Activated CD4-positive, CD25-positive, alpha-beta regulatory T cell treated with anti-CD3 and anti-CD28 coated beads, Interleukin-2, amount 50 U/mL, for 24 hours (primary cell): Measurements from ENCODE around the gene ZNF789.
"Not testable (repeated sequence)": the region's sequence is repeated elsewhere in the genome, so short reads cannot be mapped to it uniquely, and the experiment has no call there.

Experiments
- ATAC-seq, 2 donors: fragments of 150-1000 bp; cut with Tn5 transposase; one replicate each; pipeline ENCODE4 v1.10.0; 2021; ENCODE audit warnings: mild to moderate bottlenecking in 1 of 2, moderate library complexity in 1 of 2

Gene ZNF789

DNA sequence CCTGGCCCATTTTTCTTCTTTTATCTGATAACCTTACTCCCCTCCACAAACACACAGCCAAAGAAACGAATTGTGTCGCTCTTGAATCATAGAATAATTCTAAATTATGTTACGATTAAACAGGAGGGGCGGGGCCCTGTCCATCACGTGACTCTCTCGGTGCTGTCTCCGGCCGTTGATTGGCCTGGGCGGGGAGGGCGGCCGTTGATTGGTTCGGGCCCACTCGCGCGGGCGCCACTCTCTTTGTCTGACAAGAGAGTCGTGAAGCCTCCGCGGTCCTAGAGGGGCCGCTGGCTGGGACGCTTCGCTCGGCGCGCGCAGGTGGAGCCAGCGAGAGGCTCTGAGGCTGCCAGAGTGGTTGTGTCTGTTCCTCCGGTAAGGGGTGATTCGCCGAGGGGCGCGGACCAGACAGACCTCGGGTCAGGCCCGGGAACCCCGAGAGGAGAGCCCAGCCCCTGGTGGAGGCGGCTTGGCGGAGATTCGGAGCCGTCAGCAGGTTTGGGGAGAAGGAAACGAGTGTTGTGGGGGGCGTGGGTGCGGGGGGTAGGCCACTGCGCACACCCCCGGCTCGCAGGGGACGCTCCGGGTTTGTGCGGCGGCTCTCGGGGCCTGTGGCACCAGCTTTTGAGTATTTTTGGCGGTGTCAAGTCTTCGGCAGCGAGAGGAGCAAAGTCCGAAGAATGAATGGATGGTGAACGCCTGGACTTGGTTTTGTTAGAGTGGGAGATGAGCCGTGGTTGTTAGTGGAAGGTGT lies at the start of gene ZNF789:
ZNF789 (plus strand) TSS at position 330 of the 754 bp plus-strand sequence. CDS start 3,567 bp downstream, outside the sequence.
- ATAC-seq: peak; percentile 98 to 99

DNA sequence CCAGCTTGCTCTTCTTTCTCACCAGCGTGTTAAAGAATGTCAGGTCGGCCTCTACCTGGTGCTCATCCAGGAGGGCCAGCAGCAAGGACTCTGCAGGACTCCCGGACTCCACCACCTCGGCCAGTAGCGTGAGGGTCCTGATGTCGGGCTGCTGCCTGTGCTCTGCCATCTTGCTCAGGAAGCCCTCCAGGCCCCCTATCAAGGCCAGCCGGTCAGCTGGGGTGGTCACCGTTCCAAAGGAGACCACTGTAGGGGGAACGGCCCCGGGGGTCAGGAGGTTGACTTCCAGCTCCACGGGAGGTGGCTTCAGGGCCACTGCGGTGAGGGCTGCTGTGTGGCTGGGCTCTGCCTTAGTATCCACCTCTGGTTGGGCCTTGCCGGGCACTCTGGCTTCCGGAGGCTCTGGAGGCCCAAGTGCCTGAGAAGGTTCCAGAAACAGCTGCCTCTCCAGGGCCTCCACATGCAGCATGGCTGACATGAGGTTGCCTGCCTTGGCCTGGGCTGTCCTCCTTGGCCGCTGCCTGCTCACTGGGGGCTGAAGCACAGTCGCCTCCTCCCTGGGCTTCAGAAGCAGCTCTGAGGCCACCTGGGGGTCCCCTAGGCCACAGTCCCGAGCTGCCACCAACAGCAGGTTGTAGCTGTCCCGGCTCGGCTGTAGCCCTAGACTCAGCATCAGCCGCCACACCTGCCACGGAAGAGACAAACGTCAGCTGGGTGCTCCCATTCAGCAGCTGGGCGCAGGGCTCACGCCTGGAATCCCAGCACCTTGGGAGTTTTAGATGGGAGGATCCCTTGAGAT lies 47.6 kb upstream of the ZNF789 start:
- ATAC-seq: no peak

DNA sequence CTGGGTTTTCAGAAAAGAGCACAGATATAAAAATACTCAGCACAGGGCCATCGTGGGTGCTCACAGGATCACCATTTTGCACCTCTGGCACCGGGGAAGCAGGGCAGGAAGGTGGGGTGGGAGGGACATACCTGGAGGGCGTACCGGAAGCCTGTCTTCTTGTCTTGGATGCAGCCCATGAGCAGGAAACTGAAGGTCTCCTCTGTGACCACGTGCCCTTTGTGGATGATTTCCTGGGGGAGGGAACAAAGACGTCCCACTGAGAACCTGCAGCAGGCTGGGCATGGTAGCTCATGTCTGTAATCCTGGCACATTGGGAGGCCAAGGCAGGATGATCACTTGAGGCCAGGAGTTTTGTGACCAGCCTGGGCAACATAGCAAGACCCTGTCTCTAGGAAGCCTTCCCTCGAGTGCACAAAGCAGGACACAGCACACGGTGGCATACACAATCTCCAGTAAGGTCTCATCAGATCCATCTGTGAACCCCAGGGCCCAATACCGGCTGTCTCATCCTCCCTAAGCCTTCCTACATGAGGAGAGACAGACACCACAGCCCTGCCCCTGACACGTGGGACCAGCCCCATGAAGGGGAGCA lies 43.6 kb upstream of the ZNF789 start:
- no peak for ATAC-seq

DNA sequence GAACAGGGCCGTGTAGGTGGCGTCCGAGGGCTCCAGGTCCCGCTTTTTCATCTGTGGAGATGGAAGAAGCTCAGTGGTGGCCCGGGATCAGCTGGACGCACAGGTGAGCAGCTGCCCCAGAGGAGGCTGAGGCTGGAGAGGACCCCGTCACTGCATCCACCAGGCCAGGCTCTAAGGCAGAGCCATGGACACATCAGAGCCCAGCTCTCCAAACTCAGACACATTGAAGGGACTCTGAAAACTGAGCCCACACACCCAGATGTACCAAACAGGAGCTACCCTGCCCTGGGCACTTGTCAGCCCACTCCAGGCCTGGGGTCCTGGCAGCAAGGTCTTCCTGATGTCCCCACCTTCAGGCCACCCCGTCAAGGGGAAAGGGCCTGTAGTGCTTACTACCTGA lies 42.9 kb upstream of the ZNF789 start:
- ATAC-seq: no peak

DNA sequence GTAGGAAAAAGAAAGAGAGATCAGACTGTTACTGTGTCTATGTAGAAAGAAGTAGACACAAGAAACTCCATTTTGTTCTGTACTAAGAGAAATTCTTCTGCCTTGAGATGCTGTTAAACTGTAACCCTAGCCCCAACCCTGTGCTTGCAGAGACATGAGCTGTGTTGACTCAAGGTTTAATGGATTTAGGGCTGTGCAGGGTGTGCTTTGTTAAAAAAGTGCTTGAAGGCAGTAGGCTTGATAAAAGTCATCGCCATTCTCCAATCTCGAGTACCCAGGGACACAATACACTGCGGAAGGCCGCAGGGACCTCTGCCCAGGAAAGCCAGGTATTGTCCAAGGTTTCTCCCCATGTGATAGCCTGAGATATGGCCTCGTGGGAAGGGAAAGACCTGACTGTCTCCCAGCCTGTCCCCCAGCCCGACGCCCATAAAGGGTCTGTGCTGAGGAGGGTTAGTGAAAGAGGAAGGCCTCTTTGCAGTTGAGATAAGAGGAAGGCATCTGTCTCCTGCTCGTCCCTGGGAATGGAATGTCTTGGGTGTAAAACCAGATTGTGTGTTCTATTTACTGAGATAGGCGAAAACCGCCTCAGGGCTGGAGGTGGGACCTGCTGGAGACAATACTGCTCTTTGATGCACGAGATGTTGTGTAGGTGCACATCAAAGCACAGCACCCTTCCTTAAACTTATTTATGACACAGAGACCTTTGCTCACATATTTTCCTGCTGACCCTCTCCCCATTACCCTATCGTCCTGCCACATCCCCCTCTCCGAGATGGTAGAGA lies 40.7 kb upstream of the ZNF789 start:
- not testable (repeated sequence) for ATAC-seq

DNA sequence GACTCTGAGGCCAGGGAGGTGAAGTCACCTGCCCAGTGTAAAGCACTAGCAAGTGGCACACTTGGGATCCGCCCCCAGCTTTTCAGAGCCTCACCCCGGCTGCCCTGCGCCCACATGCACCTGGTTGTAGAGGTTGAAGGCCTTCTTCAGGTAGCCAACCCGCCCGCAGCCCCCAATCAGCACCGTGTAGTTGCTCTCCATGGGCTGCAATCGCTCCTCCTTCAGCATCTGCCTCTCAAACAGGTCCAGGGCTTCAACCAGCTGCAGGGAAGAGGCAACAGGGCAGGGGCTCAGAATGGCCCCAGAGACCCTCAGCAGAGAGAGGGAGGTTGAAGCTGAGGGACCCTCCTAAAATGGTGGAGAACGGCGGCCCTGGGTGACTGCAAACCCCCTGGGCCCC lies 39.5 kb upstream of the ZNF789 start:
- no peak for ATAC-seq

DNA sequence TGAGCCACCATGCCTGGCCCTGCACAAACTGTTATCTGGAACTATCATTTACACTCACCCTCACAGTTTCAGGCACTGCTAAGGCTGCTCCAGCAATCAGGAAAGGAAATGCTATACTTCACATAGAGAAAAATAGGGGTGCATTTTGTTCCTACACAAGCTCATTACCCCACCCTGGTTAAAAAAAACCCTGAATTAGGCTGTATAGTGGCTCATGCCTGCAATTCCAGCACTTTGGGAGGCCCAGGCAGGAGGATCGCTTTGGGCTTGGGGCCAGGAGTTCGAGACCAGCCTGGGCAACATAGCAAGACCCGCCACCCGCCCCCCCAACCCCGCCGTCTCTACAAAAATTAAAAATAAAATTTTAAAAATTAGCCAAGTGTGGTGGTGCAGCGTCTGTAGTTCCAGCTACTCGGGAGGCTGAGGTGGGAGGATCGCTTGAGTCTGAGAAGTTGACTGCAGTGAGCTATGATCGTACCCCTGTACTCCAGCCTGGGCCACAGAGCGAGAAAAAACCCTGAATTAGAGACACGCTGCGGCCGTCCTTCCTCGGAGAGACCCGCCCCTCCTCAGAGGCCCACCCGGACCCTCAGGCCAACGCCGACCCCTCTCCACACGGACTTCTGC lies 34.6 kb upstream of the ZNF789 start:
- no peak for ATAC-seq

DNA sequence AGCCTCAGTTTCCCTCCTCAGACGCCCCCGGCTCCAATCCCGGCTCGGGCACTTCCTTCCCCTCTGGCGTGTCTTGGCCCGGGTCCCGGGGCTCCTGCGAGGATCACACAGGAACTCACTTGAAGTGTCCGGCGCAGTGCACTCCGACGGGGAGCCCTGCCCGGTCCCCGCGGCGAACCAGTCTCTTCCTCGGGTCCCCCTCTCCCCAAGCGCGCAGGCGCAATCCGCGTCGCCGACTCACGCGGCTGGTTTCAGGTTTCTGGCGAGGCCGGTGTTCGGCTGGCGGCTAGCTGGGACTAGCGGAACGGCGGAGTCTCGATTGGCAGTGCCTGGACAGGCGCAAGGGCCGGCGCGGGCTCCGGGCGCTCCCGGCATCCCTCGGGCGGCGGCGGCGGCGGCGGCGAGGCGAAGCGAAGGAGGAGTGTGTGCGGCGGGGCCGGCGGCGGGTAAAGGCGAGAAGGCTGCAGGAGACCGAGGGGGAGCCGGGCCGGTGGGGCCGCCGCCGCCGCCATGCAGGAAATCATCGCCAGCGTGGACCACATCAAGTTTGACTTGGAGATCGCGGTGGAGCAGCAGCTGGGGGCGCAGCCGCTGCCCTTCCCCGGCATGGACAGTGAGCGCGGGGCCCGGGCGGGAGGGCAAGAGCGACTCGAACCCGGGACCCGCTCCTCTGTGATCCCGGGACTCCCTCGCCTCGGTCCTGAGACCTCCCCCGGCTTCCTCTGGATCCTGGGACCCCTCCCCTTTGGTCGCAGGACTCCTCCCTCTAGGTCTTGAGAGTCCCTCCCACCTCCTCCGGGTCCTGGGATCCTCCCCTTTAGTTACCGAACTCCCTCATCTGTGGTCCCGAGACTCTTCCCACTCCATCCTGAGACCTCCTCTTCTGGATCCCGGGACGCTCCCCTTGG lies 33.9 kb upstream of the ZNF789 start, which contains the start of the genes CPSF4 and PTCD1:
CPSF4 (plus strand) TSS at position 371 of the 908 bp plus-strand sequence; CDS start at position 511, 140 bp downstream.
PTCD1 (minus strand) TSS at position 226 of the 908 bp plus-strand sequence. CDS start 3,556 bp downstream, outside the sequence.
- ATAC-seq: peak; percentile 96

DNA sequence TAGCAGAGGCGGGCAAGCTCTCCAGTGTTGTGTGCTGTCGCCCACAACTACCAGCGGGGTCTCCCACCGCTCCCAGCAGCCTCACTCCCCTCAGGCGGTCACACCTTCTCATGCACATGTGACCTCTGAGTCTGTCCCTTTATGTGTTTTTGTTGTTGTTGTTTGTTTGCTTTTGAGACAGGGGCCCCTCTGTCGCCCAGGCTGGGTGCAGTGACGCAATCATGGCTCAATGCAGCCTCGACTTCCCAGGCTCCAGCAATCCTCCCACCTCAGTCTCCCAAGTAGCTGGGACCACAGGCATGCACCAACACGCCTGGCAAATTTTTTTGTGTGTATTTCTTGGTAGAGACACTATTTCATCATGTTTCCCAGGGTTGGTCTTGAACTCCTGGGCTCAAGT lies 32.5 kb upstream of the ZNF789 start:
- no peak for ATAC-seq

DNA sequence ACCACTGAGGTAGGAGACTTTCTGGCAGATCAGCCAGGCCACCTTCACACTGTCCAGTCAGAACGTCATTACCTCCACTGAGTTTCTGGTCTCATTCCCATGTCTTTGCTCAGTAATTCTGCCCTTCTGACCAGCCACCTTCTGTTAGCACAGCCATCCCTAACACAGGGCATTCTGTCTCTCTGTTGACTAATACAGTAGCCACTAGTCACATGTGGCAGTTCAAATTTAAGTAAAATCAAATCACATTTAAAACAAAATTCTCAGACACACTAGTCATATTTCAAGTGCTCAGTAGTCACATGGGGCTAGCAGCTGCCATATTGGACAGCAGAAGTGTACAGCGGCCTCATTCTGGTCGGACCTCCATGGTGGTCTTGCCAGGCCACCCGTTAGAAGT lies 26.6 kb upstream of the ZNF789 start:
- ATAC-seq: no peak

DNA sequence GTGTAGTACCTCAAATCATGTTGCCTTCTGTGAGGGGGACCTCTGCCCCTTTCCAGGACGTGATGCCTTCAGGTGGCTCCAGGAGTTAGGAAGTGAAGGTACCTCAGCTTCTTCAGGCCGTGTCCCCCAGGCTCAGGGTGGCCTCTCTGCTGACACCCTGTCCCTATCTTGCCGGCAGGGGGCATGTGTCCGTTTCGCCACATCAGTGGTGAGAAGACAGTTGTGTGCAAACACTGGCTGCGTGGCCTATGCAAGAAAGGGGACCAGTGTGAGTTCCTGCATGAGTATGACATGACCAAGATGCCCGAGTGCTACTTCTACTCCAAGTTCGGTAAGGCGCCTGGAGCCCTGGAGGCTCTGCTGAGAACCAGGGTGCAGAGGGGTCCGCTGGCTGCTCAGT lies 24.7 kb upstream of the ZNF789 start:
- no peak for ATAC-seq

DNA sequence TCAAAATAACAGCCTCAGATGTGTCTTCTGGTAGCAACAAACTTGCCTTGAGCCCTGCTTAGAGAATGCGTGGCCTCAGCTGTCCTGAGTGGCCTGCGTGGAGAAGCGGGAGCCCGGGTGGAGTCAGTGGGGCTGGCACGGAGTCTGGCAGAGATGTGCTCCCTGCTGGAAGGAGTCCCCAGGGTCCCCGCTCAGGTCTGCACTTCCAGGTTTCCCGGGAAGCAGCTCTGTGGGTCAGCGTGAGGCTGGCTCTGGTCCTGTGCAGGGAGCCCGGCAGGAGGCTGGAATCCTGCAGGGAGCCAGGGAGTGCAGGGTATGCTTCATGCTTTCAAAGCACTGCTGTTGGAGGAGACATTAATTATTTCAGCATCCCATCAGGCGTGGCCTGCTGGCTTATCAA lies 23.8 kb upstream of the ZNF789 start:
- no peak for ATAC-seq

DNA sequence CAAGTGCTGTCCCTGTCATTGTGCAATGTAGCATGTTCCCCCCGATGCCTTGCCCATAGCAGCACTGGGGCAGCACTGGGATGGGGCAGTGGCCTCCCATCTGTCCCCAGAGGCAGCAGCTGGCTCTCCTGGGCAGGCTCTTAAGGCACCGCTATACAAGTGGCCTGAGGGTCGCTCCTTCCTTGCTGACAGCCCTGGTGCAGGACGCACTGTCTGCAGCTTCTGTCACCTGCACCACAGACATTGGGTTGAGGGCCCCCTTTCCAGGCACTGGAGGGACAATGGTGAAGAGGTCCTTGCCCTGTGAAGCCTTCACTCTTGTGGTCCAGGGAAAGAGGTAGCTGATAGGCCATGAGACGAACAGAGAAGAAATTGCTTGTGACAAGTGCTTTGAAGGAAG lies 23.4 kb upstream of the ZNF789 start:
- ATAC-seq: no peak

DNA sequence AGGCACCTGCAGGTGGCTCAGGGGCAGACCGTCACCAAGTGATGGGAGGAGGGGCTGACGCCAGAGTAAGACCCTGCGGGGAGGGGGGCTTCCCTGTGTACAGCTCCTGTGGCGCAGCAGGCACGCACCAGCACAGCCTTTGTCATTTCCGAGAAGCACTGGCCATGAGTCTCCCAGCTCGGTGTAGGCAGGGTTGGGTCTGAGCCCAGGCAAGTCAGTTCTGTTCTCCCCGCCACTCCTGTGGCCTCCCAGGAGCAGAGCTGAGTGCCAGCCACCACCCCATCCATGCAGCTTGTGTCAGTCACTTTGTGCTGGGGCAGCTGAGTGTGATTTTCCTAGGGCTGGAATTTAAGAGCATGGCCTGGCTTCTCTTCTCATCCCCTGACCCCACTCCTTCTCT lies 20.8 kb upstream of the ZNF789 start:
- no peak for ATAC-seq

DNA sequence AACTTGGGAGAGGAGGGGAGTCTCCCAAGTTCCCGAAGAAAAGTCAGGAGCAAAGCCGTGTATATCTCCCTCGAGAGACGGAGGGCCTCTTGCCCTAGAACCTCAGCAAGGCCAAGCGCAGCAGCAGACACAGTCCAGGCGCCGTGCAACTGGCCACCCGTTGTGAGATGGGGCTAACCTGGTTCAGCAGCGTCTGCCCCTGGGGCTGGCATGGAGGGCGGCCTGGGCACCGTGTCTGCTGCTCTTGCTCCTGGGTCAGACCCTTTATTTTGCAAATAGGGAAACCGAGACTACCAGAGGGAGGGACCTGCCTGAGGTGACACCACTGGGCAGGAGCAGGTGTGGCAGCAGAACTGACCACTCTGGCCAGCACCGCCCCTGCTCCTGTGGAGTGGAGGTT lies 20.1 kb upstream of the ZNF789 start:
- no peak for ATAC-seq

DNA sequence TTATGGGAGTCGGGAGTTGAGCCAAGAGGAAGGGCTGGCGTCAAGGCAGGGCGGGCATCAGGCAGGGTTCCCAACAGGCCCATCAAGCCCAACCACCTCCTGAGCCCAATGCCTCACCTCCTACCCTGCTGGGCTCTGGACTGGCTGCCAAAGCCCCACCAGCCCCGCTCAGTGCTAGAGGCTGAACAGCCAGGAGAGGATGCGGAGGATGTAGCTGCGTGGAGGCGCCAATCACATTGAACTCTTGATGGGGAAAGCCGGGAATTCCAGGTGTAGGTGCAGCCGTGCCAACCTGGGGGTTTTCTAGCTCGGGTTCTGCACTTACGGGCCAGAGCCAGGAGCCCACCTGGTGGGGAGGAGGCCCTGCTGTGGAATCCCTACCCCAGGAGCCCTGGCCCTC lies 19.6 kb upstream of the ZNF789 start:
- no peak for ATAC-seq

DNA sequence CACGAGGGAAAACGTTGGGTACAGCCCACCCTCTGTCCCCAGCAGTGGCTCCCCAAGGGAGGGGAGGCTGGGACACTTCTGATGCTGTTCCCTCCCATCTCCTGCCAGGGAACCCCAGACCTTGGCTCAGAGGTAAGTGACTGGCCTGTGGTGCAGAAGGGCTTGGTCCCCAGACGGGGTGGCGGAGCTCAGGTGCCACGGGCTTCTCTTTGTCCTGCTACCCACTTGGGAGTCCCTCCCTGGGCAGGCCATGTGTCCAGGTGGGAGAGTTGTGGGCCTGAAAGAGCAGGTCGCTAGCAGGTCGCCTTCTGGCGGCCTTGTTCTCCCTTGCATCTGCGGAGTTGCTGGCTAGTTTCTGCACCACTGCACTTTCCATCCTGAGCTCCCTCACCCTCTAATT lies 16.8 kb upstream of the ZNF789 start:
- no peak for ATAC-seq

DNA sequence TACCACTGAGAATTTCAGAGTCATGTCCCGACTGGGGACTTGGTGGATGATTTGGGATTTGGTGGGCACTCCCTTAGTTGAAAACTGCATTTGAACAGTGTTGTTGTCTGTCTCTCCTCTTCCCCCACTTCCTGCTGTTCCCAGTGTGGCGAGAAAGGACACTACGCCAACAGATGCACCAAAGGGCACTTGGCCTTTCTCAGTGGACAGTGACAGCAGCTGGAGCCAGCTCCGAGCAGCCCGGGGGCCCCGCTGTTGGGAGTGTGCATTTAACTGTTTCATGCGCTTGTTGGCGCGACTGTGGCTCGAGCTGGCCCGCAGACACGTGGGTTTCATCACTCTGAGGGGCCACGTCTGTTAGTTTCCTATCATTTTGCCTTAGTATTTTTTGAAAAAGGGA lies 16.4 kb upstream of the ZNF789 start:
- no peak for ATAC-seq

DNA sequence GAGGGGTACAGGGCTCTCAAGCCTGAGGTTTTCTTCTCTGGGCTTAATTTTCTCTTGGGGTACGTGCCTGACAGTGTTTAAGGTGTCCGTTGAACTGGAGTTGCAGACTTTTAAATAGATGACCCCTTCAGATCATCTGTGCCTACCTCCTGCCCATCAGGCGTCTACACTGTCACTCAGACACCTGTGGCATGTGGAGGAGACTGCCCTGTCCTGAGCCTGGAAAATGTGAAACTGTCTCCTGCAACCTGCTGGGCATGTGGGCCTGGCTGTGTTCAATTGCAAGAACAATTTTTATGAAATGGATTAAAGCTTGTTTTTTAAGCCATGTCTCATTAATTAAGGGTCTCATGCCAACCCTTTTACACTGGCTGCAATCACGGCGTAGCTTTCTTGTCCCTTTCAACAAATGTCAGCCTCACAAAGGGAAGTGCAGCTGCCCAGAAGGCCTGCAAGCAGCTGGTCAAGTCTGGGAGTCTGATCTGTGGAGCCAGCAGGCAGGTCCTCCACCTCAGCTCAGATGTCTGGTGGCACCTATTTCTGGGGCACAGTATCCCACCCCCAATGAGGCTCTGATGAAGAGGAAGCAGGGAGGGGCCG lies 15.5 kb upstream of the ZNF789 start:
- ATAC-seq: no peak

DNA sequence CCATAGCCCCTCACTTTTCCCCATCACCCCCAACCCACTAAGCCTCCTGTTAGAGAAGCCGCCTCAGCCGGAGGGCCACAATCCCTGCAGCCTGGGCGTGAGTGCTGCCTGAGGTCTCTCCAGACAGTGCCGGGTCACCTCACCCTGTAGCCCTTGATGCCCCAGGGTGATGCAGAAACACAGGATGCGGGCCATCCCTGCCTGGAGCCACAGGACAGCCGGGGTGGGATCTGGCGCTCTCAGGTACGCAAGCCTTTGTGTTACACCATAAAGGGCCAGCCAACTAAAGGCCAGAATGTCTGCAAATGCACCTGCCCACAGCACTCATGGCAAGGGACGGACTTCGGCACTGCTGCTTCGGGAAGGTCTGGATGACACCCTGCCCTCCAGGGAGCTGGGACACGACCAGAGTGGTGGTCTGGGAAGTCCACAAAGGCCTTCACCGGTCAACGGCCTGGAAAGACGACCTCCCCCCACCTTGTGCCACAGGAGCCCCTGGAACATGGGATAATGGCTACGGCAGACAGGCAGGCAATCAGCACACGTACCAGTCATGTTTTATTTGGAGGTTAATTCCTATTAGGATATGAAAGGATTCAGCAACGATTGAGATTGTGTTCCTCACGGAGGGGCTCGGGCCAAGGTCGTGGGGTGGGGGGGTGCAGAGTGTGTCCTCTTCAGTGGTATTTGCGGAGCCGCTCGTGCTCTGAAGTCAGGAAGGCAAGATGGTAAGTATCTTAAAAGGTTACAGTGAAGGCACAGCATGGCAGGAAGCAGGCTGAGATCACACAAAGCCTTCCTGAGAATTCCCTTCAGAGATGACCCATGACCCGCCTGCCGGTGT lies 14.8 kb upstream of the ZNF789 start:
- ATAC-seq: no peak
